Endothelial cell of umbilical vein (primary cell): ENCODE measurements around the gene PASD1. TPM values are rescaled to one million over a fixed set of nuclear protein-coding genes. Genes with fewer than 3 reads are reported as not detected.

Experiments used
- BruUV-seq: library from RNA; stranded (reverse); fragments of 400-500 nt; replicated peaks from 2 replicates; lab custom pipeline; 2021; lab: Mats Ljungman, UMichigan
- CTCF ChIA-PET: fragments of 300-600, 350-600 bp; sonication (Branson Sonifier 250); formaldehyde crosslinking; loops from one replicate; lab custom pipeline; 2021; ENCODE audit warnings: antibody characterized with exemption, inconsistent platforms; lab: Charles Lee
- POLR2A ChIA-PET: fragments of 300-600, 350-600 bp; sonication (Branson Sonifier 250); formaldehyde crosslinking; loops from one replicate; lab custom pipeline; 2021; ENCODE audit warnings: antibody characterized with exemption, inconsistent platforms; lab: Charles Lee
- DNase-seq: peaks from one replicate; pipeline ENCODE4 v3.0.0-alpha.2; 2011; ENCODE audit warnings: low read depth, low spot score
- FAIRE-seq: peaks from 2 replicates; lab custom pipeline; 2011; peaks lifted over from hg19 to GRCh38; lab: Jason Lieb, UNC
- H2AFZ ChIP-seq: 2 replicates; pipeline ENCODE4 v1.6.0; 2012; ENCODE audit warnings: low read depth, low read length, control low read depth, inconsistent platforms
- H3K27ac ChIP-seq: 2 replicates; pipeline ENCODE4 v1.5.1; 2011; ENCODE audit warnings: low read depth, mild to moderate bottlenecking, control low read depth, low read length, moderate library complexity; ENCODE audit not compliant: insufficient read depth
- H3K27me3 ChIP-seq, 2 experiments: 2 replicates each; pipeline versions ENCODE4 v1.6.0 to v1.6.1; 2011; ENCODE audit warnings: low read length in 2 of 2, mixed read lengths in 1 of 2; ENCODE audit not compliant: control insufficient read depth in 2 of 2, insufficient read depth in 2 of 2
- H3K36me3 ChIP-seq, 2 experiments: 2 replicates in 1 of 2; 3 replicates in 1 of 2; pipeline ENCODE4 v1.5.1; 2011; ENCODE audit warnings: low read length in 2 of 2, mild to moderate bottlenecking in 1 of 2, moderate library complexity in 1 of 2; ENCODE audit not compliant: control insufficient read depth in 2 of 2, insufficient read depth in 2 of 2; ENCODE audit errors: extremely low read depth in 1 of 2
- H3K4me1 ChIP-seq: 3 replicates; pipeline ENCODE4 v1.5.1; 2011; ENCODE audit warnings: mild to moderate bottlenecking, low read length; ENCODE audit not compliant: control insufficient read depth, insufficient read depth; ENCODE audit errors: extremely low read depth
- H3K4me2 ChIP-seq: 2 replicates; pipeline ENCODE4 v1.6.1; 2011; ENCODE audit warnings: low read length, control low read depth, mixed read lengths; ENCODE audit not compliant: insufficient read depth
- H3K4me3 ChIP-seq, 3 experiments: fragments of 200-600 bp in 1 of 3; sonication (generic), shearing (Covaris generic) in 1 of 3; replicated peaks in 1 of 3; 2 replicates each; pipeline ENCODE4 v1.5.1; 2011 to 2016; ENCODE audit warnings: control low read depth in 3 of 3, low read length in 3 of 3, mild to moderate bottlenecking in 2 of 3, inconsistent platforms in 1 of 3, low read depth in 1 of 3, moderate library complexity in 1 of 3; ENCODE audit not compliant: insufficient read depth in 1 of 3
- H3K79me2 ChIP-seq: 2 replicates; pipeline ENCODE4 v1.6.0; 2012; ENCODE audit warnings: low read length, inconsistent platforms; ENCODE audit not compliant: control insufficient read depth, insufficient read depth
- H3K9ac ChIP-seq: replicated peaks from 2 replicates; pipeline ENCODE3; 2011; ENCODE audit warnings: low read length, control low read depth; ENCODE audit not compliant: insufficient read depth; ENCODE audit errors: extremely low read depth
- H3K9me1 ChIP-seq: replicated peaks from 3 replicates; pipeline ENCODE4 v1.6.0; 2011; ENCODE audit warnings: mild to moderate bottlenecking, low read length; ENCODE audit not compliant: control insufficient read depth, insufficient read depth; ENCODE audit errors: extremely low read depth
- H3K9me3 ChIP-seq: replicated peaks from 2 replicates; pipeline ENCODE4 v1.5.1; 2012; ENCODE audit warnings: low read length, inconsistent platforms; ENCODE audit not compliant: control insufficient read depth, insufficient read depth
- H4K20me1 ChIP-seq: replicated peaks from 2 replicates; pipeline ENCODE3; 2011; ENCODE audit warnings: mild to moderate bottlenecking, low read length; ENCODE audit not compliant: control insufficient read depth, insufficient read depth; ENCODE audit errors: extremely low read depth
- CTCF ChIP-seq, 2 donors: IDR thresholded peaks; 1 replicate in 1 of 2; 2 replicates in 1 of 2; pipeline ENCODE4 v1.5.1; 2011; ENCODE audit warnings: low read length in 2 of 2, mild to moderate bottlenecking in 2 of 2, moderate library complexity in 2 of 2, control low read depth in 1 of 2, inconsistent platforms in 1 of 2, low read depth in 1 of 2; ENCODE audit not compliant: insufficient read depth in 1 of 2; ENCODE audit errors: extremely low read depth in 1 of 2
- EZH2 ChIP-seq: IDR thresholded peaks from 2 replicates; pipeline ENCODE4 v1.6.1; 2012; ENCODE audit warnings: borderline replicate concordance, low read depth, mild to moderate bottlenecking, moderate library complexity, low read length, inconsistent platforms; ENCODE audit not compliant: severe bottlenecking
- FOS ChIP-seq: IDR thresholded peaks from 2 replicates; pipeline ENCODE4 v1.6.1; 2011; ENCODE audit warnings: mild to moderate bottlenecking, low read length, moderate library complexity, borderline replicate concordance; ENCODE audit not compliant: insufficient read depth
- GATA2 ChIP-seq: IDR thresholded peaks from 2 replicates; pipeline ENCODE4 v1.7.0; 2011; ENCODE audit warnings: low read depth, mild to moderate bottlenecking, moderate library complexity, mixed read lengths, low read length; ENCODE audit not compliant: insufficient read length, insufficient read depth
- JUN ChIP-seq: IDR thresholded peaks from 2 replicates; pipeline ENCODE4 v1.6.1; 2011; ENCODE audit warnings: borderline replicate concordance, low read depth; ENCODE audit not compliant: insufficient read length, insufficient read depth
- MAX ChIP-seq: IDR thresholded peaks from 2 replicates; pipeline ENCODE4 v1.6.1; 2011; ENCODE audit not compliant: insufficient read depth, insufficient read length
- MYC ChIP-seq: IDR thresholded peaks from one replicate; pipeline ENCODE4 v1.6.1; 2011; ENCODE audit warnings: mild to moderate bottlenecking, low read depth, low read length
- POLR2A ChIP-seq: IDR thresholded peaks from 2 replicates; pipeline ENCODE4 v1.6.1; 2012; ENCODE audit warnings: low read depth, mild to moderate bottlenecking, control low read depth, low read length
- POLR2AphosphoS5 ChIP-seq: IDR thresholded peaks from 2 replicates; pipeline ENCODE4 v1.6.1; 2012; ENCODE audit warnings: low read depth, mild to moderate bottlenecking, control low read depth, low read length, moderate library complexity; ENCODE audit not compliant: insufficient read depth
- dilution Hi-C: fragments of 300-500 bp; cut with MboI; formaldehyde crosslinking; loops from one replicate; pipeline ENCODE4 v1.15.0; 2019; ENCODE audit warnings: low sequenced_read_pairs; ENCODE audit not compliant: extremely low pct_ligation_motif_present
- intact Hi-C: fragments of 100-400 bp; cut with micrococcal nuclease; formaldehyde crosslinking; loops from one replicate; pipeline ENCODE4 v1.10.0; 2022
- polyA plus RNA-seq, 4 experiments: library from polyadenylated mRNA; depleted of rRNA in 3 of 4; stranded (reverse) in 3 of 4; unstranded in 1 of 4; fragments of >200 nt; gene quantifications; 2 replicates each; pipeline versions ENCODE4 v1.2.1 to v1.2.3, GENCODE V29; 2011 to 2012; ENCODE audit warnings: missing spikeins in 1 of 4
- total RNA-seq: library from RNA; stranded (reverse); gene quantifications from 2 replicates; pipeline ENCODE4 v1.2.3, GENCODE V29; 2021

Gene PASD1
- total and polyA plus RNA-seq, 2 donors (not counting 3 experiments of a cell fraction or from before 2014, with no cell fraction given) = not detected

- DNase-seq (no peak), FAIRE-seq (no peak)
- dilution Hi-C loops = no loop called here
- H3K4me1 ChIP-seq = no peaks in the 10 kb centered on the region
- H4K20me1 ChIP-seq = no peaks in the 10 kb centered on the region
- TF ChIP-seq GATA2 (no peak), MYC (no peak), FOS (no peak), JUN (no peak), EZH2 (no peak), POLR2A (no peak), POLR2AphosphoS5 (no peak), MAX (no peak), CTCF (IDR thresholded peaks at IDR 0.05; ENCODE audit: extremely low read depth in 1 of 2, insufficient read depth in 1 of 2, low read depth in 1 of 2, low read length in 2 of 2) (no peak)
- no TSS peak for BruUV-seq
- ChIA-PET CTCF (no interaction called here), POLR2A (no interaction called here)
- H3K27me3 ChIP-seq = no peaks in the 10 kb centered on the region
- H3K27ac ChIP-seq = no peak overlapping the region
- no peaks in the 10 kb centered on the region for H3K79me2 ChIP-seq
- no peak overlapping the region for H3K9ac ChIP-seq
- no peak overlapping the region for H2AFZ ChIP-seq
- no peak overlapping the region for H3K4me2 ChIP-seq
- H3K9me3 ChIP-seq = no peaks in the 10 kb centered on the region
- no peak overlapping the region for H3K4me3 ChIP-seq
- no peaks in the 10 kb centered on the region for H3K9me1 ChIP-seq
- intact Hi-C loops = no loop called here
- no peaks in the 10 kb centered on the region for H3K36me3 ChIP-seq
Measured at GRCh38 chrX:151517421-151517820, 46.1 kb upstream of the PASD1 start.
